Measurements from ENCODE around the gene MAML1.

MAML1 gene

DNA sequence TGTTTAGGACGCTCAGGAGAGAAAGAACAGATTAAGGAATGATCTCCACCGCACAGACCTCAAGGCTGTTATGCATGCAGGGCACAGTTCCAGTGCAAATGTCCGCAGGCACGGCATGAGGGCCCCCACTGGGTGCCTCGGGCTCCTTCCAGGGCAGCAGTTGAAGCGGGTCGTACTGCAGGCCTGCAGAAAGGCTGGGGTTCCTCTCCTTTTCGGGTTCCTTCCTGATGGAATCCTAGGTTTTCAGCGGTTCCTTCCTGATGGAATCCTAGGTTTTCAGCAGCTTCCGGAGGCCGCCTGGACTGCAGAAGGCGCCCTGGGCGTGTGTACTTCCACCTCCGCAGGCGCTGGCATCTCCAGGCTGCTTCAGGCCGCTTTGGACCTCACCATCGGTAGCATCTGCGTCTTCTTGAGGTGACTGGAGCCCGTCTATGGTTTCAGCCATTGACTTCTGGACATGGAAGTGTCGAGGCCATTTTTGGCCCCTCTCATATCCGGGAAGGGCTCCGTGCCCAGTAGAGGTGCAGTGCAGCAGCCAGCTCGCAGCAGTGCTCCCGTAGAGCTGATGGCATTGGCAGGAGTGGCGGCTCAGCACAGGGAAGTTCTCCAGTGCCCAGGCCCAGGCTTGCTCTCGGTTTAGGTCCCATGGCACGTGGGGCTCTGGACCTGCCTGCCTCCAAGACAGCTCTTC lies 79.7 kb downstream of the MAML1 start:
- in situ Hi-C loops (cut with HindIII; ENCODE audit: low sequenced_read_pairs), result no loop called here
- DNase-seq (ENCODE audit: low read depth, low spot score), result no peak
- TF ChIP-seq, protein P1, sequence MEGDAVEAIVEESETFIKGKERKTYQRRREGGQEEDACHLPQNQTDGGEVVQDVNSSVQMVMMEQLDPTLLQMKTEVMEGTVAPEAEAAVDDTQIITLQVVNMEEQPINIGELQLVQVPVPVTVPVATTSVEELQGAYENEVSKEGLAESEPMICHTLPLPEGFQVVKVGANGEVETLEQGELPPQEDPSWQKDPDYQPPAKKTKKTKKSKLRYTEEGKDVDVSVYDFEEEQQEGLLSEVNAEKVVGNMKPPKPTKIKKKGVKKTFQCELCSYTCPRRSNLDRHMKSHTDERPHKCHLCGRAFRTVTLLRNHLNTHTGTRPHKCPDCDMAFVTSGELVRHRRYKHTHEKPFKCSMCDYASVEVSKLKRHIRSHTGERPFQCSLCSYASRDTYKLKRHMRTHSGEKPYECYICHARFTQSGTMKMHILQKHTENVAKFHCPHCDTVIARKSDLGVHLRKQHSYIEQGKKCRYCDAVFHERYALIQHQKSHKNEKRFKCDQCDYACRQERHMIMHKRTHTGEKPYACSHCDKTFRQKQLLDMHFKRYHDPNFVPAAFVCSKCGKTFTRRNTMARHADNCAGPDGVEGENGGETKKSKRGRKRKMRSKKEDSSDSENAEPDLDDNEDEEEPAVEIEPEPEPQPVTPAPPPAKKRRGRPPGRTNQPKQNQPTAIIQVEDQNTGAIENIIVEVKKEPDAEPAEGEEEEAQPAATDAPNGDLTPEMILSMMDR (IDR thresholded peaks at IDR 0.05; ENCODE audit: low read depth, low read length), result no peak
- H3K4me3 ChIP-seq (ENCODE audit: low read depth, low read length), result no peak overlapping the region

DNA sequence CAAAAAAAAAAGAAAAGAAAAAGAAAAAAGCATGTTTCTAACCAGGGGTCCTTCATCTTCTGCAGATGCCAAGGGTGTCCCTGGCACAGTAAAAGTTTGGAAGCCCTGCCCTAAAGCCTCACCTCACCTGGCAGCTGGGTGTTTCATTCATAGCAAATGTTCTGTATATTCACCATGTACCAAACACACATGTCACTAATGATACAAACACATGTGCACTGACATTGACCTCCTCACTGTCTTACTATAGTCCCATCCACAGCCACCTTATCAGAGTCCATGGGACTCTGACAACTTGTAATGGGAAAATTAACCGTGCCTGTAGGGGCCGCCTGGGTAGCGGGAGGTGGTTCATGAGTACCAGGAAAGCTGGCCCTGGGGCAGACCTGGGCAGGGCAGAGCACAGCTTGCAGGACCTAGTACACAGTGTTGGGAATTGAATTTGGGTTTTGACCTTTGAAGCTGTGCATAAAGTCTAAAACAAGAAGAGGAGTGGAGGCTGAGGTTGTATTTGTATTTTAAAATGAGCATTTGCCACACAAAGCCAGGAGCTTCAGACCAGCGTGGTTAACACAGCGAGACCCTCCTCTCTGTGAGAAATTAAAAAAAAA lies 80.5 kb downstream of the MAML1 start:
- no peak overlapping the region for H3K4me3 ChIP-seq (ENCODE audit: low read depth, low read length)
- no peak for DNase-seq (ENCODE audit: low read depth, low spot score)
- in situ Hi-C loops (cut with HindIII; ENCODE audit: low sequenced_read_pairs), result no loop called here
- TF ChIP-seq, protein P1 (IDR thresholded peaks at IDR 0.05; ENCODE audit: low read depth, low read length), result no peak

DNA sequence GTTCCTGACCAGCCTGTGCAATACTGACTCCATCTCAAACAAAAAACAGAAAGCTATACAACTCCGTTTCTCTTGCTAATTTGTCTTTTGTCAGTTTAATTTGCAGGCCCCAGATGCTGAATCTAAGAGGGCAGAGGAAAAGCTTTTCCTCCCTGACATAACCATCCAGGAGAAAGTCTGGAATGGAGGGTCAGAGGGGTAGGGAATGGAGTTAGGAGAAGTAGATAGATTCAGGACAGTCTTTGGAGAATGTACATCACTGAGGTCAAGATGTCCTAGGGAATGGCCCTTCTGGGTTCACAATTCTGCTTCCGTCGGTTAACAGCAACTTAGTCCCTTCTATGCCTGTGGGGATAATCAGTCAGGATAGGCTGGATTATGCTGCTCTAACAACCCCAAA lies 81.5 kb downstream of the MAML1 start:
- no peak for DNase-seq (ENCODE audit: low read depth, low spot score)
- H3K4me3 ChIP-seq (ENCODE audit: low read depth, low read length), result no peak overlapping the region
- TF ChIP-seq, protein P1 (IDR thresholded peaks at IDR 0.05; ENCODE audit: low read depth, low read length), result no peak
- in situ Hi-C loops (cut with HindIII; ENCODE audit: low sequenced_read_pairs), result no loop called here

DNA sequence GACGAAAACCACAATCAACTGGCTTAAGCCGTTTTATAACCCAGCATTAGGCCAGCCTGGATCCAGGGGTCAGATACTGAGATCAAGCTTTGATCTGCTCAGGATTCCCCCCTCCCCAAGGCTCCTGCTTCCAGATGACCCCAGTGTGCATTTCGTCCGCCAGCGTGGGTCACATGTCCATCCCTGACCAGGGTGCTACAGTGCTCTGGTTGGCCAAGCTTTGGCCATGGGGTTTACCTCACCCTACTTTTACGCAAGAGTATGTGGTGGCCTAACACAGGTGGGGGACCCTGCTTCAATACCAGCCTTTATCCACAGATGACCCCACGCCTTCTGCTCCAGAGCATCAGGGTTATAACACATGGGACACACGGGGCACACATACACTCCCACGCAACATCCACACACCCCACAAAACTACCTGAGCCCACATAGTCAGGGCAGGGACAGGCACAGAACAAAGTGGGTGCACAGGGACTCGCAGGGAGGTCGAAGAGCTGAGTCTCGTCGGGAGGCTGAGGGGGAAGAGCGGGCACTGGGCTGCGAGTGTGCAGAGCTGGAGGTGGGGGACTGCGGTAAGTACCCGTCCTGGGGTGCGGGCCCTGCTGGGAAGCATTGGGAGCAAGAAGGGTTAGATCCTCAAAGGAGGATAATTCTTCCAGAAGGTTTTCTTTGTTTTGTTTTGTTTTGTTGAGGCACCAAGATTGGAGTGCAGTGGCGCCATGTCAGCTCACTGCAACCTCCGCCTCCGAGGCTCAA lies 83.0 kb downstream of the MAML1 start:
- H3K4me3 ChIP-seq (ENCODE audit: low read depth, low read length), result no peak overlapping the region
- in situ Hi-C loops (cut with HindIII; ENCODE audit: low sequenced_read_pairs), result no loop called here
- TF ChIP-seq, protein P1 (IDR thresholded peaks at IDR 0.05; ENCODE audit: low read depth, low read length), result no peak
- no peak for DNase-seq (ENCODE audit: low read depth, low spot score)

DNA sequence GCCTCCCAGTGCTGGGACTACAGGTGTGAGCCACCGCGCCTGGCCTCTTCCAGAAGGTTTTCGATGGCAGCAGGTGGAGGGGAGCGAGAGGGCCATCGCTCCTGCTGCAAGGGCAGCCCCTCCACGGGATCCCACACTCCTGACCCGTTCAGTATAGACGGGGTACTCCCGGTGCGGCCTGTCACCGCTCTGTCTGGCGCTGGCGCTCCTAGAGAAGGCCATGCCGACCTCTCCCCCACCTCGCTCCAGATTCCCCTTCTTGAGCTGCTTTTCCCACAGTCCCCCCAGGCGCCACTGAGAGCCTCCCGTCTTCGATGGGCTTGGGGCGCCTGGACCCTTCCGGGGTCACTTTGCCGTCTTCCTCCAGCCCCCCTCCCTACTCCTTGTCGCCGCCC lies 83.8 kb downstream of the MAML1 start:
- TF ChIP-seq, protein P1 (IDR thresholded peaks at IDR 0.05; ENCODE audit: low read depth, low read length), result no peak
- H3K4me3 ChIP-seq (ENCODE audit: low read depth, low read length), result peak overlapping the region; percentile 31
- DNase-seq (ENCODE audit: low read depth, low spot score), result no peak
- in situ Hi-C loops (cut with HindIII; ENCODE audit: low sequenced_read_pairs), result no loop called here

DNA sequence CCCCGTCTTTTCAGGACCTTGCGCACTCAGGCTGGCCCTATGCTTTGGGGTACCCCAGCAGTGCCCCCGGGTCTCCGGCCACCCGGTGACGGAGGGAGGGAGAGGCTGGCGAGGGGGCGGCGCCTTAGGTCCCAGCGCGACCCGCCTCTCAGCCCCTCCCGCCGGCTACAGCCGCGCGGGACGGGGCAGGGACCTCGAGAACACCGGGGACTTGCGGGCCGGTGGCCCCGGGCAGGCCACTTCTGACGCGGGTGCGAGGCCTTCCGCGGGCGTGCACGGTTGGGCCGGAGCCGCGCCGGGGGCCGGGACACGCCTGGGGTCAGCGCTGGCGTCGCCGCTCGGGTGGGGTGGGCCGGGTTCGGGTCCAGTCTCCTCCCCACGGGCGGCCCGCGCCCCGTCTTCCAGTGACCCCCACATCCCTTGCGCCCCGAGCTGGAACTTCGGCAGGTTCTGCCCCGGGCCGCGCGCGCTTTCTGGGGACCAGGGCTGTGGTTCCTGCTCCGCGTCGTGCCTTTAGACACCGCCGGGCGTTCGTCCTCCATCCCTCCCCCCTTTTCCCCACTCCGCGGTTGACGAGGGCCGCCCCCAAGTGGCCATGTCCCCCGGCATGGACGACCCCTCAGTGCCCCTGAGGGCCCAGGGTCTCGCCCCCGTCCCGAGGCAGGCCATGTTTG lies 84.3 kb downstream of the MAML1 start:
- in situ Hi-C loops (cut with HindIII; ENCODE audit: low sequenced_read_pairs), result no loop called here
- TF ChIP-seq, protein P1 (IDR thresholded peaks at IDR 0.05; ENCODE audit: low read depth, low read length), result no peak
- no peak for DNase-seq (ENCODE audit: low read depth, low spot score)
- peak overlapping the region; percentile 31 for H3K4me3 ChIP-seq (ENCODE audit: low read depth, low read length)

Measured in astrocyte of the spinal cord (primary cell).